Measurements from ENCODE around the gene PROB1.
"Not testable (repeated sequence)": the region's sequence is repeated elsewhere in the genome, so short reads cannot be mapped to it uniquely, and the experiment has no call there.

Gene PROB1

GRCh38 chr5:139417214-139417613, 22.3 kb upstream of the PROB1 start:
- H3K4me1 Mint-ChIP-seq (ENCODE audit: low read depth), result peaks cover 62% of the 10 kb centered on the region
- H3K27ac Mint-ChIP-seq, result peak overlapping the region; percentile 80
- peak overlapping the region; percentile 17 for H3K4me3 Mint-ChIP-seq
- no peaks in the 10 kb centered on the region for H3K27me3 Mint-ChIP-seq
- H3K9me3 Mint-ChIP-seq, result no peaks in the 10 kb centered on the region
- peaks cover 60% of the 10 kb centered on the region for H3K36me3 Mint-ChIP-seq (ENCODE audit: low read depth)

- Mint-ChIP-seq H3K27ac (peak overlapping the region; percentile 87), H3K27me3 (no peaks in the 10 kb centered on the region), H3K4me3 (no peak overlapping the region), H3K36me3 (ENCODE audit: low read depth) (peaks cover 58% of the 10 kb centered on the region), H3K4me1 (ENCODE audit: low read depth) (peaks cover 60% of the 10 kb centered on the region), H3K9me3 (no peaks in the 10 kb centered on the region)
These were observed 21.7 kb upstream of the PROB1 start for GRCh38 chr5:139416651-139417050.

GRCh38 chr5:139415869-139416268, 21.0 kb upstream of the PROB1 start:
- Mint-ChIP-seq H3K4me1 (ENCODE audit: low read depth) (peaks cover 60% of the 10 kb centered on the region), H3K36me3 (ENCODE audit: low read depth) (peaks cover 63% of the 10 kb centered on the region), H3K4me3 (peak overlapping the region; percentile 79), H3K27me3 (no peaks in the 10 kb centered on the region), H3K9me3 (no peaks in the 10 kb centered on the region), H3K27ac (peak overlapping the region; percentile 87)

- Mint-ChIP-seq H3K36me3 (ENCODE audit: low read depth) (peaks cover 59% of the 10 kb centered on the region), H3K9me3 (no peaks in the 10 kb centered on the region), H3K4me1 (ENCODE audit: low read depth) (peaks cover 60% of the 10 kb centered on the region), H3K27ac (peak overlapping the region; percentile 87), H3K27me3 (no peaks in the 10 kb centered on the region), H3K4me3 (peak overlapping the region; percentile 79)
These were observed 20.4 kb upstream of the PROB1 start for GRCh38 chr5:139415221-139415861.

- Mint-ChIP-seq H3K27me3 (no peaks in the 10 kb centered on the region), H3K27ac (peak overlapping the region; percentile 87), H3K9me3 (no peaks in the 10 kb centered on the region), H3K4me3 (peak overlapping the region; percentile 79), H3K4me1 (ENCODE audit: low read depth) (peaks cover 60% of the 10 kb centered on the region), H3K36me3 (ENCODE audit: low read depth) (peaks cover 52% of the 10 kb centered on the region)
These were observed 19.8 kb upstream of the PROB1 start for GRCh38 chr5:139414581-139415130.

GRCh38 chr5:139413963-139414362, 19.1 kb upstream of the PROB1 start:
- Mint-ChIP-seq H3K4me1 (ENCODE audit: low read depth) (peaks cover 60% of the 10 kb centered on the region), H3K36me3 (ENCODE audit: low read depth) (peaks cover 47% of the 10 kb centered on the region), H3K27me3 (no peaks in the 10 kb centered on the region), H3K27ac (peak overlapping the region; percentile 87), H3K9me3 (no peaks in the 10 kb centered on the region), H3K4me3 (peak overlapping the region; percentile 79)

GRCh38 chr5:139413153-139413552, 18.2 kb upstream of the PROB1 start:
- Mint-ChIP-seq H3K27ac (peak overlapping the region; percentile 87), H3K9me3 (no peaks in the 10 kb centered on the region), H3K4me1 (ENCODE audit: low read depth) (peaks cover 56% of the 10 kb centered on the region), H3K27me3 (no peaks in the 10 kb centered on the region), H3K4me3 (no peak overlapping the region), H3K36me3 (ENCODE audit: low read depth) (peaks cover 39% of the 10 kb centered on the region)

GRCh38 chr5:139410993-139411828, 16.3 kb upstream of the PROB1 start:
- Mint-ChIP-seq H3K9me3 (no peaks in the 10 kb centered on the region), H3K4me1 (ENCODE audit: low read depth) (peaks cover 44% of the 10 kb centered on the region), H3K27me3 (no peaks in the 10 kb centered on the region)

GRCh38 chr5:139410121-139410992, 15.5 kb upstream of the PROB1 start:
- no peak overlapping the region for H3K4me3 Mint-ChIP-seq
- no peaks in the 10 kb centered on the region for H3K9me3 Mint-ChIP-seq
- H3K27me3 Mint-ChIP-seq, result no peaks in the 10 kb centered on the region
- no peak overlapping the region for H3K27ac Mint-ChIP-seq
- H3K4me1 Mint-ChIP-seq (ENCODE audit: low read depth), result peaks cover 36% of the 10 kb centered on the region
- peaks cover 28% of the 10 kb centered on the region for H3K36me3 Mint-ChIP-seq (ENCODE audit: low read depth)

More at GRCh38 chr5:139410993-139411828, 16.3 kb upstream of the PROB1 start:
- Mint-ChIP-seq H3K36me3 (ENCODE audit: low read depth) (peaks cover 32% of the 10 kb centered on the region), H3K27ac (no peak overlapping the region), H3K4me3 (no peak overlapping the region)

- not testable (repeated sequence) for H3K4me3 Mint-ChIP-seq, H3K27me3 Mint-ChIP-seq, H3K27ac Mint-ChIP-seq, H3K9me3 Mint-ChIP-seq
- Mint-ChIP-seq H3K4me1 (ENCODE audit: low read depth) (peaks cover 35% of the 10 kb centered on the region), H3K36me3 (ENCODE audit: low read depth) (peaks cover 22% of the 10 kb centered on the region)
These were observed 14.2 kb upstream of the PROB1 start for GRCh38 chr5:139409116-139409515.

GRCh38 chr5:139408191-139408590, 13.3 kb upstream of the PROB1 start:
- H3K27me3 Mint-ChIP-seq, result no peaks in the 10 kb centered on the region
- H3K4me3 Mint-ChIP-seq, result no peak overlapping the region
- no peaks in the 10 kb centered on the region for H3K9me3 Mint-ChIP-seq
- H3K36me3 Mint-ChIP-seq (ENCODE audit: low read depth), result peaks cover 13% of the 10 kb centered on the region
- H3K27ac Mint-ChIP-seq, result no peak overlapping the region
- H3K4me1 Mint-ChIP-seq (ENCODE audit: low read depth), result peaks cover 34% of the 10 kb centered on the region

GRCh38 chr5:139407517-139407916, 12.6 kb upstream of the PROB1 start:
- Mint-ChIP-seq H3K36me3 (ENCODE audit: low read depth) (peaks cover 8% of the 10 kb centered on the region), H3K27me3 (no peaks in the 10 kb centered on the region), H3K27ac (peak overlapping the region; percentile 40), H3K4me3 (no peak overlapping the region), H3K4me1 (ENCODE audit: low read depth) (peaks cover 34% of the 10 kb centered on the region), H3K9me3 (no peaks in the 10 kb centered on the region)

- Mint-ChIP-seq H3K4me1 (ENCODE audit: low read depth) (peaks cover 33% of the 10 kb centered on the region), H3K27me3 (no peaks in the 10 kb centered on the region), H3K36me3 (ENCODE audit: low read depth) (peaks cover 7% of the 10 kb centered on the region), H3K27ac (no peak overlapping the region), H3K9me3 (no peaks in the 10 kb centered on the region), H3K4me3 (no peak overlapping the region)
These were observed 12.1 kb upstream of the PROB1 start for GRCh38 chr5:139406963-139407362.

- H3K4me3 Mint-ChIP-seq, result peak overlapping the region; percentile 94
- H3K27me3 Mint-ChIP-seq, result no peaks in the 10 kb centered on the region
- no peaks in the 10 kb centered on the region for H3K9me3 Mint-ChIP-seq
- no peaks in the 10 kb centered on the region for H3K36me3 Mint-ChIP-seq (ENCODE audit: low read depth)
- peaks cover 38% of the 10 kb centered on the region for H3K4me1 Mint-ChIP-seq (ENCODE audit: low read depth)
- peak overlapping the region; percentile 100 for H3K27ac Mint-ChIP-seq
These were observed 9.6 kb upstream of the PROB1 start for GRCh38 chr5:139404484-139404840.

Measured in stimulated activated naive CD8-positive, alpha-beta T cell treated with anti-CD3 and anti-CD28 coated beads, Interleukin-15, Interleukin-2, amounts not matched to agents 100 ng/mL and 50 ng/mL, for 24 hours (primary cell).